ENCODE data around the gene ERVH48-1. TPM values are rescaled to one million over a fixed set of nuclear protein-coding genes. Genes with fewer than 3 reads are reported as not detected.
"Not testable (repeated sequence)": the region's sequence is repeated elsewhere in the genome, so short reads cannot be mapped to it uniquely, and the experiment has no call there.

The ERVH48-1 gene
- total RNA-seq, 1 donor from 2014 or later, result not detected

DNA sequence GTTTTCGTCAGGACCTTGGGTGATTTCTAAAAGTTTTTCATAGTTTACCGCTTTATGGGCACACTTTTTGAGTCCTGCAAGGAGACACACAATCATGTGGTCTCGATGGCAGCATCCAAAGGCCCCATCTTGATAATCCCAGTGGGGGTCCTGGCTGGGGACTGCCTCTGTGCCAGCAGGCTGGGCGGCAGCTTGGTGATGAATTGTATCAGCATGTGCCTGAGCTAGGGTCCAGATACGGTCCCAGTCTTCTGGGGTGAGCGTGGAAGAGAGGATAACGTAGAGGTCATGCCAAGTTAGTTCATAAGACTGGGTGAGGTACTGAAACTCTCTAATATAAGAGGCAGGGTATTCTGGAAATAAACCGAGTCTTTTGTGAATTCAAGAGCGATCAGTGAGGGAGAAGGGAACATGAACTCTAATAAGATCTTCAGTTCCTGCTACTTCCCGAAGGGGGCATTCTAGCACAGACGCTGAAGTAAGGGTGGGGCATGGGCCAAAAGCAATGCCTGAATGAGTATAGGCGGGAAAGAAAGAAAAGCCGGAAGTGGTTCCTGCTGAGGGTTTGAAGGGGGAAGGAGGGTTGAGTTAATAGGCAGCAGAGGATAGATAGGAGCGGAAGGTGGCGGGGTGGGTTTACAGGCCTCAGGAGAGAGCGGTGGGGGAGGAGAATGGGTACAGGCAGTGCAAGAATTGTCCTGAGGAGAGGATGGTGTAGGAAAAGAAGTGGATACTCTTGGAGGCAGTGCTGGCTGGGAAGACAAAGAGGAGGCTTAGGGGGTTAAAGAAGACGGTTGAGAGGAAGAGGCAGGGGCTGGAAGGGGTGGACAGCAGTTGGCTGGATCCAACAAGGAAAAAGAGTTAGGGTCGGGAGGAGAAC, 1.6 kb downstream of the ERVH48-1 start:
- H3K9me3 Mint-ChIP-seq (ENCODE audit: unreplicated experiment), result no peaks in the 10 kb centered on the region
- H3K36me3 Mint-ChIP-seq (ENCODE audit: unreplicated experiment), result no peaks in the 10 kb centered on the region
- peak; percentile 89 for DNase-seq (ENCODE audit: extremely low spot score, unreplicated experiment)
- H3K27ac Mint-ChIP-seq (ENCODE audit: unreplicated experiment), result peak overlapping the region; percentile 33
- no peaks in the 10 kb centered on the region for H3K27me3 Mint-ChIP-seq (ENCODE audit: unreplicated experiment)
- TF ChIP-seq, protein P1, sequence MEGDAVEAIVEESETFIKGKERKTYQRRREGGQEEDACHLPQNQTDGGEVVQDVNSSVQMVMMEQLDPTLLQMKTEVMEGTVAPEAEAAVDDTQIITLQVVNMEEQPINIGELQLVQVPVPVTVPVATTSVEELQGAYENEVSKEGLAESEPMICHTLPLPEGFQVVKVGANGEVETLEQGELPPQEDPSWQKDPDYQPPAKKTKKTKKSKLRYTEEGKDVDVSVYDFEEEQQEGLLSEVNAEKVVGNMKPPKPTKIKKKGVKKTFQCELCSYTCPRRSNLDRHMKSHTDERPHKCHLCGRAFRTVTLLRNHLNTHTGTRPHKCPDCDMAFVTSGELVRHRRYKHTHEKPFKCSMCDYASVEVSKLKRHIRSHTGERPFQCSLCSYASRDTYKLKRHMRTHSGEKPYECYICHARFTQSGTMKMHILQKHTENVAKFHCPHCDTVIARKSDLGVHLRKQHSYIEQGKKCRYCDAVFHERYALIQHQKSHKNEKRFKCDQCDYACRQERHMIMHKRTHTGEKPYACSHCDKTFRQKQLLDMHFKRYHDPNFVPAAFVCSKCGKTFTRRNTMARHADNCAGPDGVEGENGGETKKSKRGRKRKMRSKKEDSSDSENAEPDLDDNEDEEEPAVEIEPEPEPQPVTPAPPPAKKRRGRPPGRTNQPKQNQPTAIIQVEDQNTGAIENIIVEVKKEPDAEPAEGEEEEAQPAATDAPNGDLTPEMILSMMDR (IDR thresholded peaks at IDR 0.05), result peak; percentile 70
- H3K4me3 Mint-ChIP-seq (ENCODE audit: unreplicated experiment), result peak overlapping the region; percentile 20
- peaks cover 11% of the 10 kb centered on the region for H3K4me1 Mint-ChIP-seq (ENCODE audit: unreplicated experiment)

DNA sequence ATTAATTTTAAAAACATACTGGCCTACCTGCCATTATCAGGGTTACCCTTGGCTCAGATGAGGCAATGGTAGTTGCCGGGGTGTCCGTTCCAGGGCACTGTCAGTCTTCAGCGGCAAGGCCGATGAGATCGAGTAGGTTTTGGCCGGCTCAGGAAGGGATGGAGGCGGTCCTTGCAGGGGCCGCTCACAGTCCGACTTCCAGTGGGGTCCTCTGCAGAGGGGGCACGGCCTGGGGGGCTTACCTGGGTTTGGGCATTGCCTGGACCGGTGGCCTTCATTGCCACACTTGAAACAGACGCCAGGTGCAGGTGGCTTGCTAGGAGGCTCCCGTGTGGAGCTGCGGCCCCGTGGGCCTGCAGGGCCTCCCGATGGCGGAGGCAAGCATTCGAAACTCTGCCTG, 2.5 kb downstream of the ERVH48-1 start:
- Mint-ChIP-seq H3K27me3 (ENCODE audit: unreplicated experiment) (no peaks in the 10 kb centered on the region), H3K36me3 (ENCODE audit: unreplicated experiment) (no peaks in the 10 kb centered on the region), H3K4me3 (ENCODE audit: unreplicated experiment) (no peak overlapping the region), H3K4me1 (ENCODE audit: unreplicated experiment) (peaks cover 11% of the 10 kb centered on the region), H3K27ac (ENCODE audit: unreplicated experiment) (no peak overlapping the region), H3K9me3 (ENCODE audit: unreplicated experiment) (no peaks in the 10 kb centered on the region)
- TF ChIP-seq, protein P1 (IDR thresholded peaks at IDR 0.05), result no peak
- DNase-seq (ENCODE audit: extremely low spot score, unreplicated experiment), result no peak

DNA sequence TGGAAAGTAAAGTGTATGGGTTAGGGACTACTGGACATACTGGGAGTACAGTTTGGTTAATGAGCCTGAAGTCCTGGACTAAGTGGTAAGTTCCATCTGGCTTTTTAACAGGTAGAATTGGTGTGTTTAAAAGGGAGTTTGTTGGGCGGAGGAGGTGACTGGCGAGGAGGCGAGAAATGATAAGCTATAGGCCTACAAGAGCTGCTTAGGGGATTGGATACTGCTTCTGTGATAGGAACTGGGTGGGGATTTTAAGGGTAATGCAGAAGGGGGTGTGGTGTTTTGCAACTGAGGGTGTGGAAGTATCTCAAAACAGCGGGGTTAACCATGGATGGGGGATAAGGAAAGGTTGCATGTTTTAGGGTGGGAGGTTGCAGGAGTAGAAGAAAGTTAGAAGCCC, 3.5 kb downstream of the ERVH48-1 start:
- Mint-ChIP-seq H3K9me3 (ENCODE audit: unreplicated experiment) (no peaks in the 10 kb centered on the region), H3K4me1 (ENCODE audit: unreplicated experiment) (peaks cover 11% of the 10 kb centered on the region), H3K27me3 (ENCODE audit: unreplicated experiment) (no peaks in the 10 kb centered on the region), H3K36me3 (ENCODE audit: unreplicated experiment) (no peaks in the 10 kb centered on the region), H3K27ac (ENCODE audit: unreplicated experiment) (no peak overlapping the region), H3K4me3 (ENCODE audit: unreplicated experiment) (no peak overlapping the region)
- no peak for DNase-seq (ENCODE audit: extremely low spot score, unreplicated experiment)
- TF ChIP-seq, protein P1 (IDR thresholded peaks at IDR 0.05), result no peak

DNA sequence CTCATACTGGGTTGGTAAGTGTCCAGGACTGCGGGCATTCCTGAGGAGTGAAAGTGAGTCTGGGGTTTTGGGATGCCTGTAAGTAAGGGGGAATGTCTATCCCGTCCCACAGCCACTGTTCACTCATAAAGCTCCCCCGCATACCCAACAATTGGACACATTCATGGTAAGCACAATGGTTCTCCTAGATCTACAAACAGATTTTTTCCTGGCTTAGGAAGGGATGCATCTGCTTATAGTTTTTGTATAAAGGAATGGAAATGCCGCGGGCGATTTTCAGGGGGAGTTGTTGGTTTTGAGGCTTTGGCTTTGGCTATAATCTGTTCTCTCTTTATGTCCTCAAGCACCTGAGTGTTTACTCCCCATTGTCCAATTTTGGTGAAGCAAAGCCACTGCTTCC, 7.1 kb downstream of the ERVH48-1 start:
- Mint-ChIP-seq H3K4me3 (ENCODE audit: unreplicated experiment) (no peak overlapping the region), H3K9me3 (ENCODE audit: unreplicated experiment) (no peaks in the 10 kb centered on the region), H3K4me1 (ENCODE audit: unreplicated experiment) (peaks cover 2% of the 10 kb centered on the region), H3K27ac (ENCODE audit: unreplicated experiment) (no peak overlapping the region), H3K27me3 (ENCODE audit: unreplicated experiment) (no peaks in the 10 kb centered on the region), H3K36me3 (ENCODE audit: unreplicated experiment) (no peaks in the 10 kb centered on the region)
- DNase-seq (ENCODE audit: extremely low spot score, unreplicated experiment), result no peak
- TF ChIP-seq, protein P1 (IDR thresholded peaks at IDR 0.05), result no peak

DNA sequence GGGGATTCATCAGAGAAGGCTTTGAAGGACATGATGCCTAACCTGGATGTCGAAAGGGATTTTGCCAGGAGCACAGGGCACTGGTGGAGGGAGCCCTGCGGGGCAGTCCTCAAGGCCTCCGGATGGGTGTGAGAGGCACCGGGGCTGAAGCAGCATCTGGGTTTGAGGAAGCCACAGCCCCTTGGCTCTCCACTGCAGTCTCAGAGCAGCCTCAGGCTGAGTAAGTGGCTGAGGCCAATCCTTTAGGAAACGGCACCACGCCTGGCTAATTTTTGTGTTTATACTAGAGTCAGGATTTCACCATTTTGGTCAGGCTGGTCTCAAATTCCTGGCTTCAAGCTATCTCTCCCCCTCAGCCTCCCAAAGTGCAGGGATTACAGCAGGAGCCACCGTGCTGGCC, 12.0 kb downstream of the ERVH48-1 start:
- H3K27ac Mint-ChIP-seq (ENCODE audit: unreplicated experiment), result no peak overlapping the region
- DNase-seq (ENCODE audit: extremely low spot score, unreplicated experiment), result no peak
- H3K4me1 Mint-ChIP-seq (ENCODE audit: unreplicated experiment), result peaks cover 1% of the 10 kb centered on the region
- H3K36me3 Mint-ChIP-seq (ENCODE audit: unreplicated experiment), result peaks cover 14% of the 10 kb centered on the region
- TF ChIP-seq, protein P1 (IDR thresholded peaks at IDR 0.05), result no peak
- H3K4me3 Mint-ChIP-seq (ENCODE audit: unreplicated experiment), result no peak overlapping the region
- H3K9me3 Mint-ChIP-seq (ENCODE audit: unreplicated experiment), result no peaks in the 10 kb centered on the region
- H3K27me3 Mint-ChIP-seq (ENCODE audit: unreplicated experiment), result no peaks in the 10 kb centered on the region

DNA sequence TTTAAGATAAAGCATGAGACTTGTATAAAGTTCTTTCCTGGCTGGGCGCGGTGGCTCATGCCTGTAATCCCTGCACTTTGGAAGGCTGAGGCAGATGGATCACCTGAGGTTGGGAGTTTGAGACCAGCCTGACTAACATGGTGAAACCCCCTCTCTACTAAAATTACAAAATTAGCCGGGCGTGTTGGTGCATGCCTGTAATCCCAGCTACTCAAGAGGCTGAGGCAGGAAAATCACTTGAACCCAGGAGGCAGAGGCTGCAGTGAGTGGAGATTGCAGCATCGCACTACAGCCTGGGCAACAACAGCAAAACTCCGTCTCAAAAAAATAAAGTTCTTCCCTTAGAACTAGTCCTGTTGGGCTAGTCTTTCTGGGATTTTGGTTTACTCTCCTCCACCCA, 13.5 kb downstream of the ERVH48-1 start:
- not testable (repeated sequence) for H3K9me3 Mint-ChIP-seq (ENCODE audit: unreplicated experiment); H3K4me1 Mint-ChIP-seq (ENCODE audit: unreplicated experiment); H3K4me3 Mint-ChIP-seq (ENCODE audit: unreplicated experiment); H3K27me3 Mint-ChIP-seq (ENCODE audit: unreplicated experiment); DNase-seq (ENCODE audit: extremely low spot score, unreplicated experiment); H3K27ac Mint-ChIP-seq (ENCODE audit: unreplicated experiment)
- H3K36me3 Mint-ChIP-seq (ENCODE audit: unreplicated experiment), result peaks cover 18% of the 10 kb centered on the region

DNA sequence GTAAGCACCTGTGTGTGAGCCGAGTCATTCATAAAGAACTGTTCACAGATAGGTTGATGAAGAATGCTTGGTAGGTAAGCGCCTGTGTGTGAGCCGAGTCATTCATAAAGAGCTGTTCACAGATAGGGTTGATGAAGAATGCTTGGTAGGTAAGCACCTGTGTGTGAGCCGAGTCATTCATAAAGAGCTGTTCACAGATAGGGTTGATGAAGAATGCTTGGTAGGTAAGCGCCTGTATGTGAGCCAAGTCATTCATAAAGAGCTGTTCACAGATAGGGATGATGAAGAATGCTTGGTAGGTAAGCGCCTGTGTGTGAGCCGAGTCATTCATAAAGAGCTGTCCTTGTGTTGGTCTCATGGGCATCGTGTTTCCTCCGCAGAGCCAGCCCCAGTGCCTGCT, 16.9 kb downstream of the ERVH48-1 start:
- H3K27ac Mint-ChIP-seq (ENCODE audit: unreplicated experiment); H3K4me3 Mint-ChIP-seq (ENCODE audit: unreplicated experiment): not testable (repeated sequence)
- peaks cover 35% of the 10 kb centered on the region for H3K36me3 Mint-ChIP-seq (ENCODE audit: unreplicated experiment)

More for the DNA sequence above, 16.9 kb downstream of the ERVH48-1 start:
- DNase-seq (ENCODE audit: extremely low spot score, unreplicated experiment); H3K4me1 Mint-ChIP-seq (ENCODE audit: unreplicated experiment); H3K27me3 Mint-ChIP-seq (ENCODE audit: unreplicated experiment); H3K9me3 Mint-ChIP-seq (ENCODE audit: unreplicated experiment): not testable (repeated sequence)
